GM21529 (cell line): ENCODE measurements around the gene MBNL2.
A peak's percentile ranks its signal among the peaks of the same experiment; 100 is the strongest.

Experiments used
- ATAC-seq: cut with Tn5 transposase; IDR thresholded peaks from one replicate; pipeline ENCODE4 v1.9.1; 2021; ENCODE audit not compliant: unreplicated experiment

Gene MBNL2

GRCh38 chr13:97250560-97250959 is 28.4 kb downstream of the MBNL2 start:
- no peak for ATAC-seq

DNA sequence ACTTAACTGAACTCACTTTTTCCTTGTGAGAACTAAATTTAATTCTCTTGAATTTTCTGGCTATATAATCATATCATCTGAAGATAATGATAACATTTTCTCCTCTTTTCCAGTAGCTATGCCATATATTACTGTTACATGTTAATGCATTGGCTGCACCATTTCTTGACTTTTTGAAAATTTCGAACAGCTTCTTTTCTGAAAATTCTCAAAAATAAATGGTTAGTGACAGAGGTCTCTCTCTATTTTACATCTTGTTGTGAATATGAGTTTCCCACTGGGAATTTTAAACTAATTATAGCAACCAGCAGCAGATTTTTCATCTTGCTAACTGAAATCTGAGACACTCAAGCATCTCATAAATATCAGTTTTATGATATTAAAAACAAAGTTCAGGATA is 30.6 kb downstream of the MBNL2 start:
- no peak for ATAC-seq

DNA sequence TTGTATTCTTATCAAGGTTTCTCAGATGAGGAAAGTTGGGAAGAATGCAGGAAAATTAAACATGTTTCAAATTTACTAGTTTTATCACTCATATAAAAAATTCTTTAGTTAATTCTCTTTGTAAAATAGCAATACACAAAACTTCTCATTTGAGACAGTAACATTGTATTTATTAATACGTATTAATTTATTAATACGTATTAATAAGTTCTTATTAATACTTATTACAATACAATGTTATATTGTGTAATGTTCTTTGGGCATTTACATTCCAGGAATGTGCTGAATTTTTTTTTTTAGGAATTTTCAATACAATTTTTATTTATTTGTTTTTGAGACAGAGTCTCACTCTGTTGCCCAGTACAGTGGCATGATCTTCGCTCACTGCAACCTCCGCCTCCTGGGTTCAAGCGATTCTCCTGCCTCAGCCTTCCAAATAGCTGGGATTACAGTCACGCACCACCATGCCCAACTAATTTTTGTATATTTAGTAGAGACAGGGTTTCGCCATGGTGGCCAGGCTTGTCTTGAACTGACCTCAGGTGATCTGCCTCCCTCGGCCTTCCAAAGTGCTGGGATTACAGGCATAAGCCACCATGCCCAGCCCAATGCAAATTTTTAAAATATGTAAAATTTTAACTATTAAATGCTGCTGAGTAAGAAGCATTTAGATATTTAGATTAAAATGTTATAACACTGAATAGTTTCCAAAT is 31.6 kb downstream of the MBNL2 start:
- no peak for ATAC-seq

DNA sequence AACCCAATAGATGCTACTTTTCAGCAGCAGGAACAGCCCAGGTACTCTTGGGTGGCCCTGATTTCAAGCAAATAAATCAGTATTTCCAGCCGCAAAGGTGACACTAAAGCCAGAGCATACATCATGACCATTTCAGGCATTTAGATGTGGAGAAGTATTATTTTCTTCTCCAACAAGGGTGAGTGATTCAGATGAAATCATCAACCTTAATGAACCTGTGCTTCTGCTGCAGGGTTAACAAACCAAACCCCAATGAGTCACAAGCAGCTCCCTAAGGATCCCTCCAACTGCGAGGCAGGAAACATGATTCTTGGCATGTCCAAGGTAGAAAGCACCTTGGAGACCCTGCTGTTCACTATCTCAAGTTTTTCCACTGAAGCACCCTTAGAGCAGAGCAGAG is 32.7 kb downstream of the MBNL2 start:
- ATAC-seq = no peak

- ATAC-seq = no peak
Measured at GRCh38 chr13:97255515-97256021, 33.4 kb downstream of the MBNL2 start.

DNA sequence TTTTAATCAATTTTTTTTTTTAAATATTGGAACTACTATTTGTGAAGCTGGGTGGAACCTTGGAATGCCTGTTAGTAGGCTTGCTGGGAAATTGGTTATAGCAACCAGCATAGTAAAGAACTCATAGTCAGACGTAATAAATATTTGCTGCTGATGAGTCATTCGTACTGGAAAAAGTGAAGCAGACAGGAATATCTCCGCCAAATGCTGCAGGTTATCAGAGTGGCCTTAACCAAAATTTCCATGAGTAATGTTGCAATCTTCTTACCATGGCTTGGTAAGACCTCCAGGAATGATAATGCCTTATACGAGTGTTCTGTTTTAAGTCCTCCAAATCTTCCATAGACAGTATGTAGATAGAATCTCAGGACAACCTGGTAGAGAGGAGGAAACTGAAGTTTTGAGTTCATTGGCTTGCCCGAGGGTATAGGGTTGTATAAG is 34.2 kb downstream of the MBNL2 start:
- ATAC-seq = no peak

DNA sequence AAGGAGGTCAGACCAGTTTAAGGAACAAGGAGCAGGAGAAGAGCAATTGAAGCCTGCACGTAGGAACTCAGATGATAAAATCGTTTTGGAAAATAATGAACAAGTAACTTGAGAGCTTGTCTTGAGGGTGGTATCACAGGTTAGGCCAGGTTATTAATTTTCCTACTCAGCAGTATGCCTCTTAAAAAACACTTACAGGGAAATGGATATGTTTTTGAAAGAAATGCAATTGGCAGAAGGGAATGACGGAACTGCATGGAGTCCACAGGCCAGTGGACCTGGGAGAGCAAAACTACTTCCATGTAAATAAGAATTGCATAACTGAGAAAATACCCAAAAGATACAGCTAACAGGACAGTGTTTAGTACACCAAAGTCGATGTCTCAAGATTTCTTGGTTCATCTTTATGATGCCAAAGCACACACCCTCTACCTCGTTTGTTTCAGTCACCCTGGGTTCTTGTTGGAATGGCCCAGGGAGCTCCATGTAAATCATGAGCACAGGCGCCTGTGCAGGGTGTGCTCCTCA is 35.2 kb downstream of the MBNL2 start:
- ATAC-seq = no peak

- peak; percentile 65 for ATAC-seq
Measured at GRCh38 chr13:97257800-97258799, 36.0 kb downstream of the MBNL2 start.

DNA sequence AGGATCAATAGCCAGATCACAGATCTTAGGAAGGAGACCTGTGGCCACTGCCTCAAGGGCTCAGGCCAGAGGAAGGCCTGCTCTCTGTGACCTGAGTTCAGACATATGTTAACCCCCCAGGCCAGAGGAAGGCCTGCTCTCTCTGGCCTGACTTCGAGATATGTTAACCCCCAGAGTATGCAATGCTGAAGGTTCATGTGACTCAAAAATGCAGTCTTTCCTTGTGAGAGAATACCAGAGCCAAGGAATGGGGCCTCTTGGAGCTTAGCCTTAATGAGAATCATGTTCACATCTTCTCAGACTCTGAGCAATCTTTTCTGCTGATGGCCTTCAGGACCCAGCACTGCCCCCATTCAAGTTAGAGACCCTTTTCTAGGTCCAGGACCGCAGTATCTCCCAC is 36.7 kb downstream of the MBNL2 start:
- ATAC-seq = no peak

DNA sequence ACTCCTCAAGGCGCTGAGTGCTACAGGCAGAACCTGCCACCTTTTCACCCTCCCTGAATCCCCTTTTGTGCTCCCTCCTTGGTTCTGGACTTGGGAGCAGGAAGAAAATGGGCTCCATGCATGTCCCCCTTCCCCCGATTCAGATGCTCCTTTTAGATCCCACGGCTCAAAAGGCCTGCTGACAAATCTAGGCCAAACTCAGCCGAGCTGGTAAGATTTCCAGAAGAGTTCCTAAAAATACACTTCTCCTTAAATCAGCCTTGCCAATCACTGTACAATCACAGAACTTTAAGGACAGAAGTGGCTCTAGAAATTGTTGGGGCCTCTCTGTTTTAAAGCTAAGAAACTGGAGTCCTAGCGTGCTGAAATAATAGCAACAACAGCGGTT is 37.3 kb downstream of the MBNL2 start:
- ATAC-seq = no peak

DNA sequence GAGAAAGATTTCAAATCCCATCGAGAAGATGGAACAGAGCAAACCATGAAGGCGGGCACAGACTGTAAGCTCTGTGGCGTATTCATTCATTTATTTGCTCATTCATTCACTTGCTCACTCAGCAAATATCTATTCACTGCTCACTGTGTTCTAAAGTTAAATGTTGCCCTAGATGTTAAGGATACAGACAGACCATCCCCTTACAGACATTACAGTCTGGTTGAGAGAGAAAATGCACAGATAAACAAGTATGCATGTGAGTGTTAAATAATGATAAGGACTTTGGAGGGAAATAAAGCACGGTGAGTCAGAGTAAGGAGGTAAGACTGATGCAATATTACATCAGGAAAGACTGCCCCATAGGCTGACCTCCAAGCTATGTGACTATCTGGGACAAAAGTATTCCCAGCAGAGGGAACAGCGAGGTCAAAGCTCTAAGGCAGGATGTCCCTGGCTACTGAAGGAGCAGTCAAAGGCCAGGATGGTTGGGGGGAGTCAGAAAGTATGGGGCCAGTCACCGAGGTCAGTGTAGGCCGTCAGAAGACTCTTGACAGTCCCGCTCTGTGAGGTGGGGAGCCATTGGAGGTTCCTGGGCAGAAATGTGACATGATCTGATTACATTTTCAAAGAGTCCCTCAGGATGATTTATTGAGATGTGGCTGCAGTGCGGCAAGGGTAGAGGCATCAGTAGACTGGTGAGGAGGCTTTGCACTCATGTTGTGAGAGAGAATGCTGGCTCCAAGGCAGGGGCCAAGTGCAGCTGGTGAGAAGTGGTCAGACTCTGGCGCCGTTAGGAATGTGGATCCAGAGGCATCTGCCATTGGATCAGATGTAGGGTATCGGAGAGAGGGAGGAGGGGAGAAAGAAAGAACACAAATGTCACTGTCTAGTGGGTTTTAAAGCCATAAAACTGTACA is 37.9 kb downstream of the MBNL2 start:
- ATAC-seq = no peak

GRCh38 chr13:97261254-97262005 is 39.3 kb downstream of the MBNL2 start:
- ATAC-seq = peak; percentile 55

- no peak for ATAC-seq
Measured at GRCh38 chr13:97262058-97262457, 39.9 kb downstream of the MBNL2 start.

GRCh38 chr13:97263160-97263559 is 41.0 kb downstream of the MBNL2 start:
- no peak for ATAC-seq

- ATAC-seq = no peak
Measured at GRCh38 chr13:97264663-97265062, 42.5 kb downstream of the MBNL2 start.

DNA sequence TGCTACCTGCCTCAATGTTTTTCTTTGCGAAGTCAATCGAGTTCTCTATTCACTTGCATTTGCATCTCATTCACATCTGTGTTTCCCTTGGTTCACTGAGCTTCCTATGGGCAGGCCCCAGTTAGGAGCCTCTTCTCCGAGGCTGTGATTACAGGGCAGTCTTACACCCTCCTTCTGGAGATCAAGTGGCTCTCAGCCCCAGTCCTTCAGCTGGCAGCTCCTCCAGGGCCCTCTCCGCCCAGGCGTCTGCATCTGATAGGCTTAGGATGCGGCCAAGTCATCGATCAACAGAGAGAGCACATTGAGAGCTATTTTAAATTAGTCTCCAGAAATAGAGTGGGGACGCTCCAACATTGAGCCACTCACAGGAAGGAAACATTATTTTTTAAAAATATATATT is 44.2 kb downstream of the MBNL2 start:
- ATAC-seq = no peak

GRCh38 chr13:97266772-97267417 is 44.8 kb downstream of the MBNL2 start:
- no peak for ATAC-seq

DNA sequence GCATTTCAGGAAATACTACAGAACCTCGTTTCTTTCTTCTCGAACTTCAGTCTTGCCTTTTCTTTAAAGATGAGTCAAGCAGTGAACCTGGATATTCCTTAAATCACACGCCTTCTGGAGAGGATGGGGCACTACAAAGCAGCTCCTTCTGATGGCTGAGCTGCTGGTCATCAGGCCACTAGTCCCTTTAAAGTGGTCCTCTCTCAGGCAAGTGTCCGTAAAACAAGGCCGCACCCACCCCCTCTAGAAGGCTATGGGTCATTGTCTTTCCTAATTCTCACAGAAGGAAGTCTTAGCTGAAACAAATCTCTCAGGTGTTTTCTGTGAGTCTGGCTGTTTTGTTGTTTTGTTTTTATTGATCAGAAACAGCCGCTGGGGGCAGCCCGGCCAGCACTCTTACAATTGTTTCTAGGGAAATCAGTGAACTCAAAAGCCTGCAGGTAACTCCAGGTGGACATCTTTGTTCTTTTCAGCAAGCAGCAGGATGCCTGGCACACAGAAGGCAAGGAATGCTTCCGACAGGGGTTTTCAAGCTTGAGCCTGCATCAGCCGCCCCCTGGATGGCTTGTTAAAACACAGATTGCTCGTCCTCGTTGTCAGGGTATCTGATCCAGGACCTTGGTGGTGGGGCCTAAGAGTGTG is 45.4 kb downstream of the MBNL2 start:
- ATAC-seq = no peak

GRCh38 chr13:97268772-97269171 is 46.6 kb downstream of the MBNL2 start:
- ATAC-seq = no peak
